ENCODE measurements around the gene TULP1.
"Not testable (repeated sequence)": the region's sequence is repeated elsewhere in the genome, so short reads cannot be mapped to it uniquely, and the experiment has no call there.

TULP1 gene

DNA sequence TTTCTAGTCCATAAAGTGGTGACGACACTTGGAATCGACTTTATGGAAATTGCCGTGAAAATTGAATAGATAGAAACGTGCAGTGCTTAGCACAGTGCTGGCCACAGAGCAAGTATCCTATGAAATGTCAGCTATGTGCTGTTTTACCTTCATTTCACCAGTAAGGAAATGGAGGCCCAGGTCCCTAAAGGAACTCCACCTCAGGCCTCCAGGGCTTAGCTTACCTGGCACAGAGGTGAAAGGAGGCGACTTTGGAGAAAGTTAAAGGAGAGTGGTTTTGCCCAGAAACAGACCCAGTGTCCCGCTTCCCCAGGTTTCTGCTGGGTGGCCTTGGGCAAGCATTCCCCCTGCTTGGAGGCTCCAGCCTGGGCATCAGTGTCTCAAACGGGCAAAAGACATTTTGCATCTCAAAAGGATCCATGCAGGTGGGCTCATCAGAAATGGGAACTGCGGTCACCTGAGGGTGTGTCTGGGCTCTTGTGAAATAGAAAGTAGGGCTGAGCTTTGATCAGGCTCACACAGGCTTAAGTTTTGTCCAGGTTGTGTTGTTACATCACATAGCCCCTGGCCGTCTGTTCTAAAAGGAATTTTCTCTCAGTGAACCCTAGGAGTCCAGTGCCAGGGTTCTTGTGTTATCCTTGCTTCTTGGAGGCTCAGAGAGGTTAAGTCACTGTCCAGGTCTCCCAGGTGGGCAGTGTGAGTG lies 6.8 kb upstream of the TULP1 start:
- DNase-seq = no peak

DNA sequence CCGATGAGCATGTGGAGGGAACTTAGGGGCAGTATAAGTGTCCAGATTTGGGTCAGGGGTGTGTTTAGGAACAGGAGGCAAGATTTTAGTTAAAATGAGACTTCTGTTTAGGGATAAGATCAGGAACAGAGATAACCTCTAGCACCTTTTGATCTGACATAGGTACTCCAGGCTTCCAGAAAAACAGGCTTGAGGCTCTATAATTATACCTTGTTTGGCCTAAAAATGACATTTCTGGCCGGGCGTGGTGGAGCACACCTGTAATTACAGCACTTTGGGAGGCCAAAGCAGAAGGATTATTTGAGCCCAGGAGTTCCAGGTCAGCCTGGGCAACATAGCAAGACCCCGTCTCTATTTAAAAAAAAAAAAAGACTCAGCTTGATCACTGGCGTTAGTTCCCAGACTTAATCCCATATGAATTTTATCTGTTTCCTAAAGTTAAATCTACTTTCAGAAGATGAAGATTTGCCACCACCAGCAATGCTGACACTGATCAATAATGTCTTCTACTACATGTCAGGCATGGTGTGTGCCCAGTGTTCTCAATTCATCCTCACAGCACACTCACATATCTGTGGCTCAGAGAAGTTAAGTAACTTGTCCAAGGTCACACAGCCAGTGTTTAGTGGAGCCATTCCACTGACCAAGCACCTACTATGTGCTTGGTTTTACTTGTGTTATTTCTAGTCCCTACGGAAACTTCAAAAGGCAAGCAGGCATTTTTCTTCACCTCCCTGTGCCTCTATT lies 6.0 kb upstream of the TULP1 start:
- DNase-seq = no peak

DNA sequence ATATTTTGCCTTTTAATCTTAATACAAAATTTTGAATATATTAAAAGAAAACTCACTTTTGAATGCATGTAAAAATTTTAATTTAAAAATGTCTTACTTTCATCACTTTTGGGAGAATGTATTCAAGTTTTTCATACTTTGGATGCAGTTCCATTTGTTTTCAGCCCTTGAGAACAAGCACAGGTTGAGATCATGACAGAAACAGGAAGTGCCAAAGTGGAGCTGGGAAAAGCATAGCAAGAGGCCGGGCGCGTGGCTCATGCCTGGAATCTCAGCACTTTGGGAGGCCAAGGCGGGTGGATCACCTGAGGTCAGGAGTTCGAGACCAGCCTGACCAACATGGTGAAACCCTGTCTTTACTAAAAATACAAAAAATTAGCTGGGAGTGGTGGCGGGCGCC lies 5.3 kb upstream of the TULP1 start:
- not testable (repeated sequence) for DNase-seq

DNA sequence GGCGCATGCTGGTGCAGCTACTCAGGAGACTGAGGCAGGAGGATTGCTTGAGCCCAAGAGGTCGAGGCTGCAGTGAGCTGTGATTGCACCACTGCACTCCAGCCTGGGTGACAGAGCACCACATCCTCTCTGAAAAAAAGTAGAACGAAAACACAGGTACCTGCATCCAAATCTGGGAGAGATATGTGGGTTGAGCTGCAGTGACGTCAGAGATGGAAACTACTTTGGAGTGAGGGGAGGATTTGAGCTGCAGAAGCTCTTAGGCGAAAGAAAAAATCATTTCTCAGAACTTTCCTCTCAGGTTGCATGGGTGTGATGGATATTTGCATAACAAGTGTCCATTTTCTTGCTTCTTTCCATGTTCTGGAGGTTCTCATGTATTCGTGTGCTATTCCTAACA lies 4.0 kb upstream of the TULP1 start:
- DNase-seq = no peak

DNA sequence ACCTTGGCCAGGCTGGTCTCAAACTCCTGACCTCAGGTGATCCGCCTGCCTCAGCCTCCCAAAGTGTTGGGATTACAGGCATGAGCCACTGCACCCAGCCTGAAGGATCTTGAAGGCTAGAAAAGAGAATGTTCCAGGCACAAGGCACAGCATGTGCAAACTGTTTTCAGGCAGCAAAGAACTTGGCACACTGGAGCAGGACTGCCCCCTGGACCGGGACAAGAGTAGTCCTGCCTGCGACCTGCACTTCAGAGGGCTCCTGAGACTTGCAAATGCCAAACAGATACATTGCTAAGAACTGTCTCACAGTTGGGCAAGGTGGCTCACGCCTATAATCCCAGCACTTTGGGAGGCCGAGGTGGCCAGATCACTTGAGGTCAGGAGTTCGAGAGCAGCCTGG lies 3.2 kb upstream of the TULP1 start:
- DNase-seq = not testable (repeated sequence)

DNA sequence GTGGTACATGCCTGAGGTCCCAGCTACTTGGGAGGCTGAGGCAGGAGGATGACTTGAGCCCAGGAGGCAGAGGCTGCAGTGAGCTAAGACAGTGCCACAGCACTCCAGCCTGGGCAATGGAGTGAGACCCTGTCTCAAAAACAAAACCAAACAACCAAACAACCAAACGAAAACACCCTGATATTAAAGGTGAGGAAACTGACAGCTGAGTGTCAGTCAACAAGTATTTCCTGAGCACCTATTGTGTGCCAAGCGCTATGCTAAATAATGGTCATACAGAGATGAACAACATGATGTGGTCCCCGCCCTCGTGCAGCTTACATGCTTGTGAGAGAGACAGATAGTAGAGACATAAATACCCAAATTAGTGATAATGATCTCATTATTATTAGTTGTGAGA lies 1.9 kb upstream of the TULP1 start:
- DNase-seq = no peak

DNA sequence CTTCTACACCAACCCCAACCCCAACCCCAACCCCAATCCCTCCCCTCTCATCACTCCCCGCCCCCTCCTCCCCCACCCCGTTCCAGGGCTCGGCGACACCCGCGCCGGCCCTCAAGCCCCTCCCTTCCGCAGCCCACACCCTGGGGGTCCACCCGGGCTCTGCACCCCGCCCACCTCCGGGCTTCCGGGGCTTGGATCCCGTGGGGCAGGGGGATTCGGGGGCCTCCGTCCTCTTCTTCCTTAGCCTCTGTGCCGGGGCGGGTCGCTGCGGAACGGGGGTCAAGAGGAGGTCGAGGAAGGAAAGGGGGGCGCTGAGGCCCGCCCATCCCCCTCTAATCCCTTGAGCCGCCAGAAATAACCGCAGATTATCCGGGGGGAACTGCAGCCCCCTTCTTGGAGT lies 690 bp downstream of the TULP1 start:
- DNase-seq = no peak

DNA sequence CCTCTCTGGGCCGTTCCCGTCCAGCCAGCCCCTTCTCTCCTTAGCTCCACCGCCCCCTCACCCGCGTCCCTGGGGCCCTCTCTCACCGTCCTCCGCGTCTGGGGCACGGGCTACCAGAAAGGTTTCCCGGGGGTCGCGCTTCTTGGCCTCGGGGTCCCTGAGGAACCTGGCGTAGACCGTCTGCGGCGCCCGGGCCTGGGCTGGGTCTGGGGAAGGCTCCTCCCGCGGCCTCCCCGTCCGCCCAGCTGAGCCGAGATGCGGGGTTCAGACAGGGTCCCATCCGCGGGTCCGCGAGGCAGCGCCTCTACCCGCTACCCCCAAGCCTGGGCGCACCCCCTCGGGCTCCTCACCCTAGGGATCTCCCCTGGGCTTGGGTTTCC lies 1.1 kb downstream of the TULP1 start:
- DNase-seq = no peak

DNA sequence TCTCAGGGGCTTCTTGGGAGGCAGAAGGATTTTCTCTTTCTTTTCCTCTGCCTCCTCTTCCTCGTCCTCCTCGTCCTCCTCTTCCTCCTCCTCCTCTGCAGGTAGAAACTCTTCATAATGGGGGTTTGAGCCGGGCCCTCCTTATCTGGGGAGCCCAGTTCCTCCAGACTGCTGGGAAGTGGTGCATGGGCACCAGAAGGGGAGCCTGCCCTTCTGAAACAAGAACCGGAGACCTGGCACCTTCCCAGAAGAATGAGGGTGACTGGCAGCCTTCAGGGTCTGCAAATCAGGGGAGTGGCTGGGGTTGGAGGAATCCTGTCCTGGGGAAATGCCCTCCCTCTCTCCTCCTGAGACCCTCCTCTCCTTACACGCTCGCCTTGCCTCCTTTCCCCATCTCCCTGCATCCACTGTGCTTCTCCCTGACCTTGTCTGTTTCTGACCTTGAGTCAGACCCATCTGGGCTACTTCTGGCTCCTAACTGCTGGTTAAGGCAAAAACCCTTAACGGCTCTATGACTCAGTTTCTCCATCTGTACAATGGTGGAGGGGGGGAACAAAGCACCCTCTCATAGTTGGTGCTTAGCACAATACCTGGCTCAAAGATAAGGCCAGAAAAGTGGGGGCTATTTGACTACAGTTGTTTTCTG lies 1.7 kb downstream of the TULP1 start:
- no peak for DNase-seq

DNA sequence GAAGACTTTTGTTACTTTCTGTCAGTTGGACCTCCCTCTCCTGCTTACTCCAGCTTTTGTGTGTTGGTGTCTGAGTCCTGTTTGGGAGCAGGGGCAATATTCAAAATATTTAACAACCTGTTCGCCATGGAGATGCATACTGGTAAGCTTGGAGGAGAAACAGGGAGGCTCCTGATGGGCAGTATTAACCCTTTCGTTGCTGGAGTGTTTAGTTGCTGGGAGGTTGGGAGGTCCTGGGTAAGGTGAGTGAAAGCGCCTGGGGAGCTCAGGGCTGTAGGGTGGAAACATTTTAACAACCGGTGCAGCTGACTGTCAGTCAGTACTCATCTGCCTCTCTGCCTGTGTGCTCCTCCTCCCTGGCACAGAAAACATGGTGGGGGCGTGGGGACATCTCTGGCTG lies 4.2 kb downstream of the TULP1 start:
- DNase-seq = no peak

DNA sequence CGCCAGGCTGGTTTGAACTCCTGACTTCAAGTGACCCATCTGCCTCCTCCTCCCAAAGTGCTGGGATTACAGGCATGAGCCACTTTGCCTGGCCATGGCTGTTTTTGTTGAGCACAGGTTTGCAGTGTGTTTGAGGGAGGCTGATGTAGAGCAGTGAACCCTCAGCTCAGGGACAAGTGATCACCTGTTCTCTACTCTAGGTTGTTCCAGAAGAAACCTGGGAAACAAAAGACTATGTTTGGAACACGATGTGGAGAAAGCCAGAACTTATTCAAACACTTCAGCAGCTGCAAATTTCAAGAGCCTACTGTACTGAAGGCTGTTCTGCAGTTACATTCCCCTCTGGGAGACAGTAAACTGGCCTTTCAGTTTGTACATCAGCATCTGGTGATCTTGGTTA lies 4.7 kb downstream of the TULP1 start:
- DNase-seq = no peak

DNA sequence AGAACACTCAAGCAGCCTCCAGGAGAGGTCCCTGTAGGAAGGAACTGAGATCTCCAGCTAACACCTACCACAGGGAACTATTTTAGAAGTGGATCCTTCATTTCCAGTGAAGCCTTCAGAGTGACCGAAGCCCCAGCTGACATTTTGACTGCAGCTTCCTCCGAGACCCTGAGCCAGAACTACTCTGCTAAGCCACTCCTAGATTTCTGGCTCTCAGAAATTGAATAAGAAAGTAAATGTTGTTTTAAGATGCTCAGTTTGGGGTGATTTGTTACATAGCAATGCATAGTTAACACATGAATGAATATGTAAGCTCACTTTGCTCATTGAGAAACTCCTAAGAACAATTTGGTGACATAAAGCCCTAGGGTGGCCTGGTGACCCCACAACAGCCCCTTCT lies 5.5 kb downstream of the TULP1 start:
- DNase-seq = no peak

DNA sequence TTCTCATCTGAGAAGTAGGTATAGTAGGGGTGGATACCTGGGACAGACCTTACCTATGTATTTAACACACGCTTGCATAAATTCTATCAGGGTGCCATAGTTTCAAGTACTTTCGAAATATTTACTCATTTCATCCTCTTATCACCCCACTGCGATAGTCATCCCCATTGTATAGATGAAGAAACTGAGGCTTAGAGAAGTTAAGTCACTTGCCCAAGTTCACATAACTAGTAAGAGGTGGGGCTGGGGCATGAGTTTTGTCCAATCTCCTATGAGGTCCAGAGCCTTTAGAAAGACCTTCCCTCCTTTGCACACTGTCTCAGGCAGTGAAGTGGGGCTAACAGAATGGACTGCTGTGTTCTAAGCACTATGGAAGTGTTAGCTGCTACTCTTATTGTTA lies 6.2 kb downstream of the TULP1 start:
- DNase-seq = no peak

DNA sequence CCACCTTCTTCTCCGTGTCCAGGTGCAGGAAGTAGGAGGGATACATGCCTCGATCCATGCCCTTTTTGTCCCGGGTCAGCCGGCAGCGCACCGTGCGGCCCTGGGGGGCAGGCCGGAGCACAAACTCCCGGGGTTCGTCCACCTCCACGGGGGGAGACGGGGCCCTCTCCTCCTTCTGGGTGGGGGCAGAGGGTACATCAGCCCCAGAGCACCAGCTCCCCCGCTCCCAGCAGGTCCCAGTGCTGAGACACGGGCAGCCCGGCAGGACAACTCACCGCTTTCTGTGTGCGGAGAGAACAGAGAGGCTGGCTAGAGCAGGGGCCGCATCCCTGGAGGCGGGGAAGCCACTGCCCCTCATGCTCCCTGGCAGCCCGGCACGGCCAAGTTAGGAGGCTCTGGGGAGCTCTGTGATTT lies 6.7 kb downstream of the TULP1 start:
- no peak for DNase-seq

DNA sequence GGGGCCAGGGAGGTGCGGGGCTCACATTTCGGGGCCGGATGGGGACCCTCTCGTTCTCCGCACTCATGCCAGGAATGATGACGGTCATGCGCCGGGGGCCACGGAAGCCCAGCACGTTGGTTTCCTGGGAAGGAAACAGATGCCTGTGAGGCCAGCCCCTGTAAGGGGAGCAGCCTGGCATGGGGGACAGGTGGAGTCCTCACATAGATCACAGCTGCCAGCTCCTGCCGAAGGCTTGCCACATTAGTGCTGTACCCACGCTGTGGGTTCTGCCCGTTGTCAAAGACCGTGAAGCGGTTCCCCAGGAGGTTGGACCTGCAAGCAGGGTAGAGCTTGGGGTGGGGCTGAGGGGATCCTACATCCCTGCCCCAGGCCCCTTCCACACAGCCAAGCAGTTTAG lies 9.2 kb downstream of the TULP1 start:
- no peak for DNase-seq

DNA sequence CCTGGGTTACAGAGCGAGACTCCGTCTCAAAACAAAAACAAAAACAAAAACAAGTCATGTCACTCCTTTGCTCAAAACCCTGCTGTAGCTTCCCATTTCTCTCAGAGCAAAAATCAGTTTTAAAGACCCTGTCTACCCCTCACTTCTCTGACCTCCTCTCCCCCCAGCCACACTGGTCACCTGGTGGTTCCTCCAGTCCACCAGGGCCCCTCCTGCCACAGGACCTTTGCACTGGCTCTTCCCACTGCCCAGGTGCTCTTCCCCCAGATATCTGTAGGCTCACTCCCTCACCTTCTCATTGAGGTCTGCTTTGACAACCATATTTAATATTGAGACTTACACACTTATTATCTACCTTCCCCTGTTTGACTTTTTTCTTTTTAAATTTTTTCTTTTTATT lies 10.9 kb downstream of the TULP1 start:
- no peak for DNase-seq

DNA sequence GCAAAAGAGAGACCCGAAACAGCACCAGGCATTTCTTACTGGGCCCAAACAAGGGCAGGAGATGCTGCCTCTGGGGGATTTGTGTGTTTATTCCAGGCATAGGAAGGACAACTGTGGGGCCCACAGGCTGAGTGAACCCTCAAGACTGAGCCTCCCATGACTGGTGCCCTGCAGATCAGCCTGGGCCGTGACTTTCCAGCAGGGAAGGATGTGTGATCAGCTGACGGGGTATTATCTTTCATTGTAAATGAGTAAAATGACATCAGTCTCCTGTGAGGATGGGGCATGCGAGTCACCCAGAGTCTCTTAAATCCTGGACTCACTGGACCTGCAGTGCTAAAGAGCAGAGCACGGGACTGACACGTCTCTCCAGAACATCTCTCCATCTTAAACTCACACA lies 11.9 kb downstream of the TULP1 start:
- DNase-seq = no peak

DNA sequence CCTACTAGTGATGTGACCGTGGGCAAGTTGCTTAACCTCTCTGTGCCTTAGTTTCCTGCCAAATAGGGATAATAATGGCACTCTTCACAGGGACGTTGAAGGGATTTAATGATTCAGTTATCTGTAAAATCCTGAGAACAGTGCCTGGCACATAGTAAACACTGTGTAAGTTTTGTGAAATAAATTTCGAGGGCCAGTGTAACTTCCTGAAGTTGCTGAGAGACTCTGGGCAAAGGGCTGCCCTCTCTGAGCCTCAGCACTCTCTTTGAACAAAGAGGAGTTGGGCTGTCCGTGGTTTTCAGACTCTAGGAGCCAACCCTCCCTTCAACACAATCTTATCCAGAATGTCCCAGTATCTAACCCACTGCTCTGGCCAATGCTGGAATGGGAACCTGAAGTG lies 13.3 kb downstream of the TULP1 start:
- no peak for DNase-seq

DNA sequence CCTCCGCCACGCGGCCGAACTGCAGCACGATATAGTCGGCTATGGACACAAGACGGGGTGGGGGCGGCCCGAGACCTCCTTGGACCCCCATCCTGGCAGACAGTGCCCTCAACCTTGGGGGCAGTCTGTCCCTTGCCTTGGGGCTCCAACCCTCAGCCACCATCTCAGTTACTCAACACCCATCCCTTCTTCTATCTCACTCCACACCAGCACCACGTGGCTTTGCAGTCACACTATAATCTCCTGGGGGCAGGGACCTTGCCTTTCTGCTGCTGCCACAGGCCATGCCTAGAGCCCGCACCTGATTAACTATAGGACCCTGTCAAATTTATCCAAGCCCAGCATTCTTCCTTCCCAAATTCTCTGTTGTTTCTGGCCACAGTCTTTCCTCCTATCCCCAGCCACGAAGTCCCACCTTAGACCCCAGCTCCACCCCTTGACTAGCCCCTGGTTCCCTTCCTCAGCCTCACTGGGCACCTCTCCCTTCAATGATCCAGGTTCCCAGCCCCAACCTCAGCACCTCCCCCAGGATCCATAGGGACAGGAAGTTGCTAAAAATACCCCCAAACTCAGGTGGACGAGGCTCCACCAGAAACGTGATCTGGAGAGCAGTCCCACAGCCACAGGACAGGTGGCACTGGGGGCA lies 14.2 kb downstream of the TULP1 start:
- no peak for DNase-seq

DNA sequence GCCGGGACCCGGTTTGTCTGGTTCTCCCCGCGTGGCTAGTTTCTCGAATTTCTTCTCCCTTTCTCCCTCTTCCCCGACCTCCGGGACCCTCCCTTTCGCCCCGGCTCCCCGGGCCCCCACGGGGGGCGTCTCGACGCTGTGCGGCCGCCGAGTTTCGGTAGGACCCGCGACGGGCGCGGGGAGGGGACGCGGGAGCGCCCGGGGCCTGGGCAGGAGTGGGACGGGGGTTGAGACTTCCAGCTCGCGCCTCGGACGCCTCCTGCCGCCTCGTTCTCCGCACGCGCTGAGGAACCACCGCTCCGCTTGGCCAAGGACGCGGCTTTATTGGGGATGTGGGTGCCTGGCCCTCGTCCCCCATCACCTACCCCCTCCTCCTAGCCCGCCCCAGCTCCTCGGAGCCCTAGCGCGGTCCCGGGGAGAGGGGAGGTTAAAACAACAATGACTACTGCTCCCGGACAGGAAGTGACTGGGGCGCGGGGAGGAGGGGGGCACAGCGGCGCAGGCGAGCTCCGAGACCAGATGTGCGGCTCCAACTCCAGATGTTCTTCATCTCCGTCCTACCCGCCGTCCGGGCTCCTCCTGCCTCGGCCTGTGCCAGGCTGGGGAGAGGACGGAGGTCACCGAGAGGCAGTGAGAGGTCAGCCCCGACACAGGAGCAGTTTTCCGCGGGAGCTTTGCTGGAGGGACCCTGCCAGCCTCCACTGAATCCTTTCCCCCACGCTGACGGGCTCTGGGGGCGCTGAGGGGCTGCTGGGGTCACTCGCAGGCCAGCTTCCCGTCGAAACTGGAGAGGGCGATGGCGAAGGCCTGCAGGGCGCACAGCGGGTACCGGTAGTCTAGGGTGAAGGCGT lies 14.9 kb downstream of the TULP1 start:
- peak in 2 of 4 experiments; percentile 23 to 30 for DNase-seq

DNA sequence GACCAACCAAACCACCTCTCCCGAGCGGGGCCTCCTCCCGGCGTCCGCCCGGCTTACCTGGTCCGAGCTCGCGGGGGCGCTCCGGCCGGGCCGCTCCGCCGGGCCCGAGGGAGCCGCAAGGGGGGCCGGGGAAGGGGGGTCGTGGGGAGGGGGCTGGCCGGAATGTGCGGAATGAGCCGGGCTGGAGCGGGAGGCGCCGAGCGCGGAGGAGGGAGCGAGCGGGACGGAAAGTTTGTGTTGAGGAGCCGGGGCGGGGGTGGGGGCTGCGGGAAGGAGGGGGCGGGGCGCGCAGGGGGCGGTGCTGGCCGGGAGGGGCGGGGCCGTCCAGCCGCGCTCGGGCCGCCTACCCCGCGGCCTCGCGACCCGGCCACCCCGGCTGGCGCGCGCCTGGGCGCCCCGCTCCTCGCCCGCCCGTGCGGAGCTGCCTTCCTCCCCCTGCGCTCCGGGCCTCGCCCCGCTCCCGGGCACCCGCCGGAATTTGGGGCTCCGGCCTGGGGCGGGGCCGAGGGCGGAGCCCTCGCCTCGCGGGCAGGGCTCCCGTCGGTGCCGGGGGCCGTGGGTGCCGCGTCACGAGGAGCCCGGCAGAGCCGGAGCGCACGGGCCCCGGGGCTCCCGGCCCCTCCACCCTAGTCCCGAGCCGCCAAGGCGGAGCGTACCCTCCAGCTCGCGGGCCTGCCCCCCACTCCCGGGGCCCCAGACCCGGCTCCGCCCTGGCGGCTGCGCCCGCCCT lies 15.7 kb downstream of the TULP1 start, which contains the start of gene TEAD3:
Gene TEAD3 (minus strand): TSS at position 239 of the 730 bp plus-strand sequence.
- DNase-seq = peak in 3 of 4 experiments; percentile 21 to 44 (median 37)
